GM23338 (cell line): ENCODE measurements around the gene ZNF593OS.

Experiments
- EZH2phosphoT487 ChIP-seq: fragments of 200-600 bp; sonication (generic); IDR thresholded peaks from one replicate; pipeline ENCODE4 v1.8.1; 2018; ENCODE audit warnings: antibody characterized with exemption; ENCODE audit not compliant: unreplicated experiment
- POLR2AphosphoS5 ChIP-seq: IDR thresholded peaks from 2 replicates; pipeline ENCODE4 v1.6.1; 2016; ENCODE audit warnings: antibody characterized with exemption, low read depth
- TF ChIP-seq, protein P1 (sequence below), 2 experiments: fragments of 200-600 bp in 1 of 2; sonication (generic) in 1 of 2; conservative IDR thresholded peaks; 2 replicates each; pipeline versions ENCODE4 v1.5.1 to v1.6.1; 2016 to 2017; ENCODE audit warnings: antibody characterized with exemption in 2 of 2, low read depth in 2 of 2, mild to moderate bottlenecking in 2 of 2, moderate library complexity in 1 of 2
- TF ChIP-seq, protein P2 (sequence below): IDR thresholded peaks from one replicate; pipeline ENCODE4 v1.6.1; 2018; ENCODE audit warnings: antibody characterized with exemption; ENCODE audit not compliant: unreplicated experiment

GRCh38 chr1:26175346-26175745 lies 3.7 kb upstream of the ZNF593OS start:
- TF ChIP-seq, protein P1, sequence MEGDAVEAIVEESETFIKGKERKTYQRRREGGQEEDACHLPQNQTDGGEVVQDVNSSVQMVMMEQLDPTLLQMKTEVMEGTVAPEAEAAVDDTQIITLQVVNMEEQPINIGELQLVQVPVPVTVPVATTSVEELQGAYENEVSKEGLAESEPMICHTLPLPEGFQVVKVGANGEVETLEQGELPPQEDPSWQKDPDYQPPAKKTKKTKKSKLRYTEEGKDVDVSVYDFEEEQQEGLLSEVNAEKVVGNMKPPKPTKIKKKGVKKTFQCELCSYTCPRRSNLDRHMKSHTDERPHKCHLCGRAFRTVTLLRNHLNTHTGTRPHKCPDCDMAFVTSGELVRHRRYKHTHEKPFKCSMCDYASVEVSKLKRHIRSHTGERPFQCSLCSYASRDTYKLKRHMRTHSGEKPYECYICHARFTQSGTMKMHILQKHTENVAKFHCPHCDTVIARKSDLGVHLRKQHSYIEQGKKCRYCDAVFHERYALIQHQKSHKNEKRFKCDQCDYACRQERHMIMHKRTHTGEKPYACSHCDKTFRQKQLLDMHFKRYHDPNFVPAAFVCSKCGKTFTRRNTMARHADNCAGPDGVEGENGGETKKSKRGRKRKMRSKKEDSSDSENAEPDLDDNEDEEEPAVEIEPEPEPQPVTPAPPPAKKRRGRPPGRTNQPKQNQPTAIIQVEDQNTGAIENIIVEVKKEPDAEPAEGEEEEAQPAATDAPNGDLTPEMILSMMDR (conservative IDR thresholded peaks at IDR 0.05; ENCODE audit: low read depth in 2 of 2): no peak
- TF ChIP-seq POLR2AphosphoS5 (no peak), EZH2phosphoT487 (no peak)
- TF ChIP-seq, protein P2, sequence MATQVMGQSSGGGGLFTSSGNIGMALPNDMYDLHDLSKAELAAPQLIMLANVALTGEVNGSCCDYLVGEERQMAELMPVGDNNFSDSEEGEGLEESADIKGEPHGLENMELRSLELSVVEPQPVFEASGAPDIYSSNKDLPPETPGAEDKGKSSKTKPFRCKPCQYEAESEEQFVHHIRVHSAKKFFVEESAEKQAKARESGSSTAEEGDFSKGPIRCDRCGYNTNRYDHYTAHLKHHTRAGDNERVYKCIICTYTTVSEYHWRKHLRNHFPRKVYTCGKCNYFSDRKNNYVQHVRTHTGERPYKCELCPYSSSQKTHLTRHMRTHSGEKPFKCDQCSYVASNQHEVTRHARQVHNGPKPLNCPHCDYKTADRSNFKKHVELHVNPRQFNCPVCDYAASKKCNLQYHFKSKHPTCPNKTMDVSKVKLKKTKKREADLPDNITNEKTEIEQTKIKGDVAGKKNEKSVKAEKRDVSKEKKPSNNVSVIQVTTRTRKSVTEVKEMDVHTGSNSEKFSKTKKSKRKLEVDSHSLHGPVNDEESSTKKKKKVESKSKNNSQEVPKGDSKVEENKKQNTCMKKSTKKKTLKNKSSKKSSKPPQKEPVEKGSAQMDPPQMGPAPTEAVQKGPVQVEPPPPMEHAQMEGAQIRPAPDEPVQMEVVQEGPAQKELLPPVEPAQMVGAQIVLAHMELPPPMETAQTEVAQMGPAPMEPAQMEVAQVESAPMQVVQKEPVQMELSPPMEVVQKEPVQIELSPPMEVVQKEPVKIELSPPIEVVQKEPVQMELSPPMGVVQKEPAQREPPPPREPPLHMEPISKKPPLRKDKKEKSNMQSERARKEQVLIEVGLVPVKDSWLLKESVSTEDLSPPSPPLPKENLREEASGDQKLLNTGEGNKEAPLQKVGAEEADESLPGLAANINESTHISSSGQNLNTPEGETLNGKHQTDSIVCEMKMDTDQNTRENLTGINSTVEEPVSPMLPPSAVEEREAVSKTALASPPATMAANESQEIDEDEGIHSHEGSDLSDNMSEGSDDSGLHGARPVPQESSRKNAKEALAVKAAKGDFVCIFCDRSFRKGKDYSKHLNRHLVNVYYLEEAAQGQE: no peak
